ENCODE data around the gene GPR143.

Gene GPR143

GRCh38 chrX:9707306-9708033 is 58.2 kb downstream of the GPR143 start:
- no peak for DNase-seq

- DNase-seq: no peak
Measured at GRCh38 chrX:9706421-9706820, 59.2 kb downstream of the GPR143 start.

GRCh38 chrX:9704876-9705465 is 60.7 kb downstream of the GPR143 start:
- no peak for DNase-seq

- DNase-seq: no peak
Measured at GRCh38 chrX:9703406-9703805, 62.2 kb downstream of the GPR143 start.

- DNase-seq: no peak
Measured at GRCh38 chrX:9701790-9702189, 63.9 kb downstream of the GPR143 start.

- DNase-seq: no peak
Measured at GRCh38 chrX:9700555-9700954, 65.1 kb downstream of the GPR143 start.

- no peak for DNase-seq
Measured at GRCh38 chrX:9698576-9698975, 67.1 kb downstream of the GPR143 start.

- DNase-seq: no peak
Measured at GRCh38 chrX:9693307-9694001, 72.2 kb downstream of the GPR143 start.

- DNase-seq: no peak
Measured at GRCh38 chrX:9690046-9690445, 75.6 kb downstream of the GPR143 start.

- DNase-seq: no peak
Measured at GRCh38 chrX:9688833-9689232, 76.8 kb downstream of the GPR143 start.

GRCh38 chrX:9687899-9688298 is 77.7 kb downstream of the GPR143 start:
- DNase-seq: no peak

GRCh38 chrX:9683350-9683749 is 82.3 kb downstream of the GPR143 start:
- no peak for DNase-seq

- no peak for DNase-seq
Measured at GRCh38 chrX:9682861-9683260, 82.8 kb downstream of the GPR143 start.

- DNase-seq: no peak
Measured at GRCh38 chrX:9682456-9682855, 83.2 kb downstream of the GPR143 start.

- DNase-seq: no peak
Measured at GRCh38 chrX:9681422-9681821, 84.2 kb downstream of the GPR143 start.

- no peak for DNase-seq
Measured at GRCh38 chrX:9681011-9681410, 84.6 kb downstream of the GPR143 start.

- no peak for DNase-seq
Measured at GRCh38 chrX:9678215-9678965, 87.3 kb downstream of the GPR143 start.

- DNase-seq: no peak
Measured at GRCh38 chrX:9677098-9677739, 88.4 kb downstream of the GPR143 start.

GRCh38 chrX:9676738-9677097 is 88.9 kb downstream of the GPR143 start:
- DNase-seq: no peak

- no peak for DNase-seq
Measured at GRCh38 chrX:9676306-9676705, 89.3 kb downstream of the GPR143 start.
